ENCODE results near the gene NEK11.

DNA sequence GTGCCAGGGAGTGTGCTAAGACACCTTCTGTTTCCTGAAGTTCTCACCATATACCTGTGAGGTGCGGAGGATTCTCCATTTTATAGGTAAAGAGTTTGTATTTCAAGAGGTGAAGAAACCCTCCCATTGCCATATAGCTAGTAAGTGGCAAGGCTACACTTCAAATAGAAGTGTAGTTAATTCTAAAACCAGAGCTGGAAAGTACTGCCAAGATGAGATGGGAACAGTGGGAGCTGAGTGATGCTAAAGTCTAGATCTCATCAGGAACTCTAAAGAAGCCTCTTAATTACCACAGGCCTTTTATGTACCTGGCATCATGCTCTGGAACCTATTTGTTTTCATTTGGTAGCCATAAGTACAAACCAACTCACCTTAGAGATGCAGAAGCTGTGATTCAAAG, 256.3 kb downstream of the NEK11 start:
- TF ChIP-seq RFX5 (IDR thresholded peaks at IDR 0.05; ENCODE audit: low read length) (no peak), TCF12 (IDR thresholded peaks at IDR 0.05) (no peak), RAD21 (IDR thresholded peaks at IDR 0.05; ENCODE audit: low read length) (no peak), CTCF (IDR thresholded peaks at IDR 0.05) (no peak), REST (IDR thresholded peaks at IDR 0.05; ENCODE audit: low read depth, low read length) (no peak), NRF1 (IDR thresholded peaks at IDR 0.05; ENCODE audit: low read depth, low read length) (no peak), POLR2AphosphoS5 (IDR thresholded peaks at IDR 0.05; ENCODE audit: low read depth, low read length) (no peak), GABPA (IDR thresholded peaks at IDR 0.05; ENCODE audit: low read depth) (no peak), TAF1 (IDR thresholded peaks at IDR 0.05; ENCODE audit: borderline replicate concordance, low read depth, low read length) (no peak), EZH2phosphoT487 (IDR thresholded peaks at IDR 0.05; ENCODE audit: borderline replicate concordance, low read depth) (no peak), EP300 (IDR thresholded peaks at IDR 0.05; ENCODE audit: borderline replicate concordance in 1 of 2, low read depth in 1 of 2, low read length in 1 of 2) (no peak), CHD2 (IDR thresholded peaks at IDR 0.05; ENCODE audit: low read length, partially characterized antibody) (no peak)

All from SK-N-SH (cell line).